ENCODE measurements around the gene LHFPL2.
A peak's percentile ranks its signal among the peaks of the same experiment; 100 is the strongest.

Gene LHFPL2

DNA sequence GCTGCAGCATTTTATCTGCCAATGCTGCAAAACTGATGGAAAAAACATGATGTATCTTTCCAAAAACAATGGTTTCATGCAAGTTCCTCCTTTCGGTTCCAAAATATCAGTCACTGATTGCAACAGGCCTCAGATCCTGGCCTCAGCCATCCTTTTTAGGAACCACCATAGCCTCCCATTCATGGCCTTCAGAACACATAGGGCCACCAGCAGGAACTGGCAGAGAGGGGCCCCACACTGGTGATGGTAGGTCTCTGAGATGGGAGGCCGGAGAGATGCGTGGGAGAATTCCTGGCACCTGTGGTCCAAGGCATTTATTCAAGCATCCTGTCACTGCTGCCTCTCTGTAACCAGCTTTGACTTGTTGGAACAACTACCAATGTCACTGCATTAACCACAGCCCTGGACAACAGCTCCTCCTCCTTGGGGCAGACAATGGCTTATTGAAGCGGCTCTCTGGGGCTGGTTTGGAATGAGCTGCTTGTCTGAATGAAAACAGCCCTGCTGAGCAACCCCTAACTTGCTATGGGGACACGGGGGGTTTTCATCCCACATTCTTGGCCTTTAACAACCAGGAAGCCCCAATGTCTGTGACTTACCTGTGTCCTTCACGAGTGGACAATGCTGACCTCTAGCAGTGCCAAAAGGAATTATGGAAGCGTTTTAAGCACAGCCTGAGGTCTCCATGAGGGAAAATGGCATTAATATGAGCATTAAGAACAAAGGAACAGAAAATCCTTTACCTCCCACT is 108.1 kb downstream of the LHFPL2 start:
- POLR2A ChIA-PET, result no interaction called here
- DNase-seq (ENCODE audit: extremely low spot score), result no peak
- TF ChIP-seq FOXK2 (IDR thresholded peaks at IDR 0.05) (no peak), ZNF384 (IDR thresholded peaks at IDR 0.05) (no peak), TARDBP (IDR thresholded peaks at IDR 0.05) (no peak), L3MBTL2 (conservative IDR thresholded peaks at IDR 0.05) (no peak), SUZ12 (IDR thresholded peaks at IDR 0.05) (no peak), BHLHE40 (IDR thresholded peaks at IDR 0.05; ENCODE audit: borderline replicate concordance) (no peak), FOXM1 (IDR thresholded peaks at IDR 0.05; ENCODE audit: borderline replicate concordance) (no peak), HDGF (IDR thresholded peaks at IDR 0.05; ENCODE audit: borderline replicate concordance) (no peak), ELF4 (IDR thresholded peaks at IDR 0.05) (no peak)
- CTCF ChIA-PET, result no interaction called here

GRCh38 chr5:78538240-78538850 is 110.2 kb downstream of the LHFPL2 start:
- DNase-seq (ENCODE audit: extremely low spot score), result no peak
- TF ChIP-seq NFRKB (IDR thresholded peaks at IDR 0.05) (no peak), ELF4 (IDR thresholded peaks at IDR 0.05) (no peak), FOXA1 (IDR thresholded peaks at IDR 0.05) (no peak)
- CTCF ChIA-PET, result no interaction called here
- POLR2A ChIA-PET, result no interaction called here

DNA sequence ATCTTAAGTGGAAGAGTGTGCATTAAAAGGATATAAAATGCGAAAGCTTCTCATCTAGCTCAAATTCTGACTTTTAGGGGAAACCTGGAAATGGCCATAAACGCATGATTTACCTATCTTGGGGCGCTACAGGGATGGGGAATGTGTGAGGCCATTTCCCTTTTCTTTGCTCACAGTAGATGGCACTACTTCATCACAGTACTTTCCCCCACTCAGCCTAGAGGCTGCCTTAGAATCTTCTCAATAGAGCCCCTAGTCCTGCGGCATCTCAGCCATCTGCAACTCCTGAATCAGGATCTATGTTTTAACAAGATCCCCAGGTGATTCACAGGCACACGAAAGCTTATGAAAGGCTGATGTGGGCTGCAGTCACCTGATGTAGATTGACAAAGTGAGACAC is 110.8 kb downstream of the LHFPL2 start:
- peak; percentile 49 for DNase-seq (ENCODE audit: extremely low spot score)
- CTCF ChIA-PET, result interaction anchor here (0.6 to 1.2 kb wide), 4 partner anchors 8 to 100 kb away, joined by 3 to 4 read pairs (median 4); no protein-coding TSS in a partner anchor
- POLR2A ChIA-PET, result no interaction called here
- no peak for TF ChIP-seq SP1 (IDR thresholded peaks at IDR 0.05)

DNA sequence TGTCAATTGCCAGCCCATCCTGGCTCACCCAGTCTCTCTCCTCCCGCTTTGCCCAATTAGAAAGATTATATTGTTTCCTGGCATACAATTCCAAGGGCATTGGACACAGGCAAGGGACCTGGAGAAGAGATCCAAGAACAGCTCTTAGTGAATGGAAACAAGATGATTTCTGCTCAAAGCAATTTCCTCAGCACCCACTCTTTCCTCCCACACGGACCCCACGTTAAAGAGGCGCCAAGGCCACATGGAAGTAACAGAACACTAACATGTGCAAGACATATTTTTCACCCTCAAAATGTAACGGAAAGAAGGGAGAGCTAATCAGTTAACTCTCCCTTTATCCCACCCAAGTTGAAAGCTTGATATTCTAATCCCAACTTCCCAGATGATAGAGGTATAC is 111.2 kb downstream of the LHFPL2 start:
- ChIA-PET CTCF (interaction anchor here (0.6 to 1.2 kb wide), 5 partner anchors 9 to 162 kb away, joined by 3 to 4 read pairs (median 4); no protein-coding TSS in a partner anchor), POLR2A (no interaction called here)
- TF ChIP-seq TARDBP (IDR thresholded peaks at IDR 0.05) (no peak), ELF4 (IDR thresholded peaks at IDR 0.05) (no peak), SUZ12 (IDR thresholded peaks at IDR 0.05) (no peak), LEF1 (IDR thresholded peaks at IDR 0.05; ENCODE audit: borderline replicate concordance) (no peak), L3MBTL2 (conservative IDR thresholded peaks at IDR 0.05) (no peak)
- DNase-seq (ENCODE audit: extremely low spot score), result no peak

- TF ChIP-seq TARDBP (IDR thresholded peaks at IDR 0.05) (no peak), ZNF384 (IDR thresholded peaks at IDR 0.05) (no peak), FOXM1 (IDR thresholded peaks at IDR 0.05; ENCODE audit: borderline replicate concordance) (no peak), SP1 (IDR thresholded peaks at IDR 0.05) (no peak), FOXK2 (IDR thresholded peaks at IDR 0.05) (no peak)
- TF ChIP-seq, protein P1, sequence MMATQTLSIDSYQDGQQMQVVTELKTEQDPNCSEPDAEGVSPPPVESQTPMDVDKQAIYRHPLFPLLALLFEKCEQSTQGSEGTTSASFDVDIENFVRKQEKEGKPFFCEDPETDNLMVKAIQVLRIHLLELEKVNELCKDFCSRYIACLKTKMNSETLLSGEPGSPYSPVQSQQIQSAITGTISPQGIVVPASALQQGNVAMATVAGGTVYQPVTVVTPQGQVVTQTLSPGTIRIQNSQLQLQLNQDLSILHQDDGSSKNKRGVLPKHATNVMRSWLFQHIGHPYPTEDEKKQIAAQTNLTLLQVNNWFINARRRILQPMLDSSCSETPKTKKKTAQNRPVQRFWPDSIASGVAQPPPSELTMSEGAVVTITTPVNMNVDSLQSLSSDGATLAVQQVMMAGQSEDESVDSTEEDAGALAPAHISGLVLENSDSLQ (IDR thresholded peaks at IDR 0.05), result no peak
- CTCF ChIA-PET, result interaction anchor here (0.6 to 1.2 kb wide), 6 partner anchors 9 to 163 kb away, joined by 3 to 4 read pairs (median 3); no protein-coding TSS in a partner anchor
- DNase-seq (ENCODE audit: extremely low spot score), result no peak
- POLR2A ChIA-PET, result no interaction called here
These were observed 111.8 kb downstream of the LHFPL2 start for GRCh38 chr5:78536661-78537196.

- POLR2A ChIA-PET, result interaction anchor here (1.2 kb wide), 1 partner anchor 95 kb away, joined by 3 read pairs; no protein-coding TSS in a partner anchor
- DNase-seq (ENCODE audit: extremely low spot score), result no peak
- CTCF ChIA-PET, result no interaction called here
- TF ChIP-seq HDGF (IDR thresholded peaks at IDR 0.05; ENCODE audit: borderline replicate concordance) (no peak), FOXK2 (IDR thresholded peaks at IDR 0.05) (no peak), SUZ12 (IDR thresholded peaks at IDR 0.05) (no peak), FOXA1 (IDR thresholded peaks at IDR 0.05) (no peak), NFRKB (IDR thresholded peaks at IDR 0.05) (no peak), CTBP1 (IDR thresholded peaks at IDR 0.05; ENCODE audit: borderline replicate concordance) (no peak), SP1 (IDR thresholded peaks at IDR 0.05) (no peak), L3MBTL2 (conservative IDR thresholded peaks at IDR 0.05) (no peak), LEF1 (IDR thresholded peaks at IDR 0.05; ENCODE audit: borderline replicate concordance) (no peak), FOXM1 (IDR thresholded peaks at IDR 0.05; ENCODE audit: borderline replicate concordance) (no peak), TARDBP (IDR thresholded peaks at IDR 0.05) (no peak)
These were observed 113.7 kb downstream of the LHFPL2 start for GRCh38 chr5:78534905-78535200.

- ChIA-PET POLR2A (interaction anchor here (1.0 to 1.2 kb wide), 2 partner anchors 10 to 96 kb away, joined by 3 read pairs; no protein-coding TSS in a partner anchor), CTCF (interaction anchor here (0.5 to 2.4 kb wide), 4 partner anchors 13 to 365 kb away, joined by 3 to 7 read pairs (median 5); no protein-coding TSS in a partner anchor)
- DNase-seq (ENCODE audit: extremely low spot score), result no peak
- TF ChIP-seq LEF1 (IDR thresholded peaks at IDR 0.05; ENCODE audit: borderline replicate concordance) (no peak), SP1 (IDR thresholded peaks at IDR 0.05) (no peak), CTBP1 (IDR thresholded peaks at IDR 0.05; ENCODE audit: borderline replicate concordance) (no peak), L3MBTL2 (conservative IDR thresholded peaks at IDR 0.05) (no peak), BHLHE40 (IDR thresholded peaks at IDR 0.05; ENCODE audit: borderline replicate concordance) (no peak), FOXM1 (IDR thresholded peaks at IDR 0.05; ENCODE audit: borderline replicate concordance) (no peak), NFRKB (IDR thresholded peaks at IDR 0.05) (no peak), TARDBP (IDR thresholded peaks at IDR 0.05) (no peak), FOXK2 (IDR thresholded peaks at IDR 0.05) (no peak), FOXA1 (IDR thresholded peaks at IDR 0.05) (no peak)
These were observed 114.2 kb downstream of the LHFPL2 start for GRCh38 chr5:78534148-78534904.
